Heart left ventricle (tissue), 13 donors: ENCODE data around the gene PPIF.

Experiments
- CTCF ChIP-seq, 12 donors: fragments of 200-600 bp; sonication (generic) in 4 of 12; IDR thresholded peaks; one replicate each; pipeline versions ENCODE4 v1.5.0 to v1.8.0; 2018 to 2022; ENCODE audit warnings: antibody characterized with exemption in 12 of 12, mild to moderate bottlenecking in 5 of 12
- POLR2A ChIP-seq, 2 donors: fragments of 450-650 bp; IDR thresholded peaks; one replicate each; pipeline ENCODE4 v1.6.1; 2017; ENCODE audit warnings: antibody characterized with exemption in 2 of 2, mild to moderate bottlenecking in 2 of 2, moderate library complexity in 2 of 2
- donor health status: ischemic (EF 13 %, LVEDD 7.1; RV severe dilation, severe dysfunction).
- donor health status: DM: no; HTN: yes; CAD: no.
- donor health status: DM: no; HTN: no; CAD: no.
- donor health status: ischemic (EF 25% LVEDD 6.9; RV normal size, moderate dysfunction).
- donor health status: ischemic (EF 25% LVEDD 5.7; RV mildly dilated, moderate dysfunction).
- donor health status: ischemic (EF 35%, LVEDD 5.7; RV mildly dilated, moderate dysfunction).
- donor health status: nonischemic (EF 11% LVEDD 7.7; RV severe dilation, severe dysfunction).
- donor health status: DM: yes; HTN: yes; CAD: no.
- donor health status: PGD.
- donor health status: ischemic (EF 29% LVEDD 5.4; RV normal size, mild dysfunction).
- donor health status: nonischemic (EF 23%, LVEDD 6.1; RV moderate dilation, normal function).

GRCh38 chr10:79382491-79382941 lies 35.2 kb downstream of the PPIF start:
- no peak for TF ChIP-seq CTCF (IDR thresholded peaks at IDR 0.05)
- no peak for TF ChIP-seq POLR2A (IDR thresholded peaks at IDR 0.05)
